Activated CD4-positive, alpha-beta T cell treated with anti-CD3 and anti-CD28 coated beads for 48 hours (primary cell): ENCODE measurements around the gene MS4A15.
"Not testable (repeated sequence)": the region's sequence is repeated elsewhere in the genome, so short reads cannot be mapped to it uniquely, and the experiment has no call there.

Experiments
- DNase-seq: peaks from one replicate; pipeline ENCODE4 v3.0.0-alpha.2; 2020

MS4A15 gene

GRCh38 chr11:60756307-60757032, at the start of gene MS4A15:
TSS of gene MS4A15 (plus strand) at chr11:60756867. CDS start at chr11:60763734, 6,867 bp downstream.
- DNase-seq, result no peak

DNA sequence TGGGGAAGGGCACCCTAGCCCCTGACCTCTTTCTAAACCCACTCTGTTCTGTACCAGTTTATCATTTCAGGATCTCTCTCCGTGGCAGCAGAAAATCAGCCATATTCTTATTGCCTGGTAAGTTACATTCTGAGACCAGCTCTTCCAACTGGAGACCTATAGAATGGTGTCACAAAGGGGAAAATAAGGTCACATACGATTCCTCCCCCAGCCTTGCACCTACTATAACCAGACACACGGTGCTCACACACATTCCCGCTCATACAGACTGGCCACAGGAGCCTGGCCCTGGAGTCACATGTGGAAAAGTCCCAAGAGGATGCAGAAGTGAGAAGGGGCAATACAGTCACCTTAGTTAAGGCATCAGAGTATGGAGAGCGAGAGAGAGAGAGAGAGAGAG, 49.7 kb upstream of the MS4A15 start:
- no peak for DNase-seq

DNA sequence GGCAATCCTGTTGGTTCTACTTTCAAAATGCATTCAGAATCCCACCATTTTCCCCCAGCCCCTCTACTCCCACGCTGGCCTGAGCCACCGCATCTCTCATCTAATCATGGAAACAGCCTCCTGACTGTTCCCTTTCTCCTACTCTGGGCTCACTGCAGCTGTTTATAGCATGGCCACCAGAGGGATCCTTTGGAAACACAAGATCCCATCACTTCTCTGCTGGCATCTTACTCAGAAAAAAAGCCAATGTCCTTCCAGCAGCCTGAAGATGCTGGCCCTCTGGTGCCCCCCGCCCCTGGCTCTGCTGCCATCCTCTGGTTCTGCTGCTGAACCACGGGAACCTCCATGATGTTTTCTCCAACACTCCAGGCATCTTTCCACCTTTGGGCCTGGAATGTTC, 46.2 kb upstream of the MS4A15 start:
- DNase-seq, result no peak

- no peak for DNase-seq
Observed at GRCh38 chr11:60711276-60711675, 45.4 kb upstream of the MS4A15 start.

GRCh38 chr11:60713423-60713822, 43.2 kb upstream of the MS4A15 start:
- not testable (repeated sequence) for DNase-seq

DNA sequence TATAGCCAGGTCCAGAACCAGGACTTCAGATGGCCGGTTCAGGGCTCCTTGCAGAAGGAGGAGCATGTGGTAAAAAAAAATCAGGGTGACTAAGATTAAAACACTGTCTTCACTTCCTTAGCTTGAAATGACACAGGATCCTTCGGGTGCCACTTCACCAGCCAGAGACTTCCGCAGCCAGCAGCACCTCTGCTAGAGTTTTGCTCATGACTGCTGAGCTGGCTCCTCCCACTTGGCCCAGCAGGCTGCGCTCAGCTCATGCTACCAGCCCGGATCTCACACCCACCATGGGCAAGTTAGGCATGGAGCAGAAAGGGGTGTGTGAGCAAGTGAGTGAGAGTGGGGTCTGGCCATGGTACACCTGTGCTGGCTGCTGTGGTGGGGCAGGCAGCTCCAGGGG, 38.7 kb upstream of the MS4A15 start:
- no peak for DNase-seq

GRCh38 chr11:60718524-60719316, 37.9 kb upstream of the MS4A15 start:
- DNase-seq, result no peak

- no peak for DNase-seq
Observed at GRCh38 chr11:60719391-60719790, 37.3 kb upstream of the MS4A15 start.

GRCh38 chr11:60720460-60720859, 36.2 kb upstream of the MS4A15 start:
- DNase-seq, result no peak

DNA sequence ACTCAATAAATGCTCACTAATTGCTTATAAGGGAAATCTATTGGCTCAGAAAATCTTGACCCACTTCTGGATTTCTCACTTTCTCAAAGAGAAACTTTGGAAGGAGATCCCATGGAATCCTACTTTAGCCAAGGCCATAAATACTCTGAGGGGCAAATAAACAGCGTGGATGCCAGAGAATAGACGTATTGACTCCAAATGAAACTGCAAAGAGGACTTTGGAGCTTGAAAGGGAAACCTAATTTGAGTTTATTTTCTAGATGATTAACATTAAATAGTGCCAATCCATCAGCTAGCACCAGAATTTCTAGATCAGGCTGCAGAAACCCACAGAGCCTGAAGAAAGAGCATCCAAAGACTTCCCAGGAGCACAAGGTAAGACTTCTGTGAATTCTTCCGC, 32.2 kb upstream of the MS4A15 start, which contains the start of gene MS4A18:
MS4A18 (plus strand) TSS at position 301 of the 400 bp plus-strand sequence.
- no peak for DNase-seq

GRCh38 chr11:60725592-60725991, 31.1 kb upstream of the MS4A15 start:
- DNase-seq, result no peak

DNA sequence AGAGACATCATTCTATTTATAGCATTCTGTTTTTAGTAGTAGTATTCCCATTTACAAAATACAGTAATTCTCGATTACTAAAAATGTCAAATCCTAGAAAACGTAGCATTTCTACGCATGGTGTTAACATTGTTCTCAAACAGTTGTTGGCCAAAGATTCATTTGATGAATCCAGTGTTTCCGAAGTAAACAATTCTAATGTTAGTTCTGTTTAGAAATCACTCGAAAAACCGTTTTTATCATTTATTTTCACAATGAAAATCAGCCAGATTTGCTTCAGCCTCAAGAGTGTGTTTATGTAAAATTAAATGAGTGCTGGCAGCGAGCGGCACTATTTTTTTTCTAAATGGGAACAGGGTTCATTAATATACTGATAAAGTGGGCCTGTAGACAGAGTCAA, 25.1 kb upstream of the MS4A15 start:
- DNase-seq, result no peak

DNA sequence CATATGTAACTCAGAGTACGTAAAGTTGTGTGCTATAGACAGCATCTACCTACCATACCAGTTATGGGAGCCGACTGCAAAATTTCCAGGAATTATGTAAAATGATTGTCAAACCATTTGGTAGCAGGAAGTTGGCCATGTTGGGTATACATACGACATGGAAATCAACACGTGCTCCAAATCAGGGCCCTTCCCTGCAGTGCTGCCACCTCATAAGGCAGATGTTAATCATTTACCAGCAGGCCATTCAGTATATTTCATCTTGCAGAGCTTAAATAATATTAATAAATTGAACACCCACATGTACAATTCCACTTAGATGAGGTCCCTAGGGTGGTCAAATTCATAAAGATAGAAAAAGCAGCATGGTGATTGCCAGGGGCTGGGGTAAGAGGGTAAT, 22.4 kb upstream of the MS4A15 start:
- no peak for DNase-seq

DNA sequence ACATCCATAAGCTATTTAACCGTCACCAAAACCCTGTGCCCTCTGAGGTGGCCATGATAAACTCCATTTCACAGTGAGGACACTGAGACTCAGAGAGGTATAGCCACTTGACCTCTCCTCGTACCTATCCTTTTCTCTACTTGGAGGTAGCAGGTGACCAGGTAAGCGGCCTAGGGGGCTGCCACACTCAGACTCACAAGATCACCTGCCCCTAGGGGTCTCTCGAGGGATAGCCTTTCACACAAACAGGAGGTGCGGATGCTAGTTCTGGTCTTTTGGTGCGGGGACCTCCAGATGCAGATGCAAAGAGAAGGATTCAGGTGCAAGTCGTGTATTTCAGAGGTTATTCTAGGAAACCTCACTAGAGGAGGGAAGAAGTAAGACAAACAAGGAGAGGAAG, 17.6 kb upstream of the MS4A15 start:
- no peak for DNase-seq

DNA sequence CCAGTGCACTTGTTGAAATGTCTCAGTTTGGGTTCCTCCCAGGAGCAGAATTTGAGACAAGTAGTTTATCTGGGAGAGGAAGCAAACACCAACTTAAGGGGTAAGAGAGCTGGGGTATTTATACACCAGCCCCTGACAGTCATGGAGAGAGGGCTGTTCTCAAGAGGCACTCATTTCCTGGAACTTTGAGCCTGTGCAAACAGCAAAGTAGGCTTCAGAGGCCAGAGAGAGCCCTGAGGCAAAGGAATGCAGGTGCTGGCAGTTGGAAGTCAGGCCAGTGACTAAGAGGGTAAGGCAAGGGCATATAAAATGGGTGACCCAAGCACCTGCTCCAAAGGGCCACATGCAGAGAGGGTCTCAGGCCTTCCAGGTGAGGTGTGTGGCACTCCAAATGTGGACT, 16.1 kb upstream of the MS4A15 start:
- DNase-seq, result no peak

GRCh38 chr11:60741421-60741820, 15.2 kb upstream of the MS4A15 start:
- DNase-seq, result no peak

- DNase-seq, result no peak
Observed at GRCh38 chr11:60743058-60743457, 13.6 kb upstream of the MS4A15 start.

GRCh38 chr11:60744114-60744513, 12.6 kb upstream of the MS4A15 start:
- no peak for DNase-seq

DNA sequence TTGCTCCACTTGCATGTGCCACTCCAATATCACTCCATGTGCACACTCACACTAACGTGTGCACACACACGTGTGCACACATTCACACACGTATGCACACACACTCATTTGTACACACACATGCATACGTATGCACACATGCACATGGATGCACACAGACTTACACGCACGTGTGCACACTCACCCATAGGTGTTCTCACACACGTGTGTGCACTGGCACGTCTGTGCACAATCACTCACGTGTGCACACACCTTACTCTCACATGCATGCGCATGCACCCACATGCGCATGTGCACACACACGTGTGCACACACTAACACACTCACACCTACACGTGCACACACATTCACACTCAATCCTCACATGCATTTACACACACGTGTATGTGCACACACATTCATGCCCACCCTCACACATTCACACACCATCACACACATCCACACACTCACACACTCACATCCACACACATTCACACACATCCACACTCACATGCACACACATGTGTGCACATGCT, 9.3 kb upstream of the MS4A15 start:
- DNase-seq, result no peak

DNA sequence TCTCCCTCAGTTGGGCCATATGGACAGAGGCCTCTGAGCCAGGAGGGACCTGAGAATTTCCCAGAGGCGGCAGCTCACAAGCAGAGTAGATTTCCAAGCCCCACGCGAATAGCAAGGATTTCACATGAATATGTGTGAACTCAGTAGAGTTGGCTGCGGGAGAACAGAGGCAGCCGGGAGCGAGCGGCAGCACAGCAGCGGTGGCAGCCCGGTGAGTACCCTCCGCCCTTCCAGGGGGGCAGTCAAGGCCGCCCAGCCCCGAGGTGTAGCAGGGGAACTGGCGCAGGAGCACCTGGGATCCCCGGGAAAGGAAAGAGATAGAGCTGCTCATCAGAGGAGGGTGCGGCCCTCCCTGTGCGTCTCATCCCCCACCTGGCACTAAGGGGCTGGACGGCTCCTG, 8.4 kb upstream of the MS4A15 start:
- DNase-seq, result no peak

GRCh38 chr11:60748821-60749220, 7.8 kb upstream of the MS4A15 start:
- no peak for DNase-seq

- no peak for DNase-seq
Observed at GRCh38 chr11:60750911-60751310, 5.8 kb upstream of the MS4A15 start.

- DNase-seq, result no peak
Observed at GRCh38 chr11:60753309-60753708, 3.4 kb upstream of the MS4A15 start.

DNA sequence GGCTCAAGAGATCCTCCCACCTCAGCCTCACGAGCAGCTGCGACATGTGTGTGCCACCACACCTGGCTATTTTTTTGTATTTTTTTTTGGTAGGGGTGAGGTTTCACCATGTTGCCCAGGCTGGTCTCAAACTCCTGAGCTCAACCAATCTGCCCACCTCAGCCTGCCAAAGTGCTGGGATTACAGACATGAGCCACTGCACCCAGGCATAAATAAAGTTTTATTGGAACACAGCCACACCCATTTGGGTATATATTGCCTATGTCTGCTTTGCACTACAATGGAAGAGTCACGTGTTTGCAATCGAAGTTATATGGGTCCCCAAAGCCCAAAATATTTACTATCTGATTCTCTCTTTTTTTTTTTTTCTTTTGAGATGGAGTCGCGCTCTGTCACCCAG, 1.8 kb upstream of the MS4A15 start:
- DNase-seq, result no peak
